ENCODE measurements around the gene CNTNAP2. TPM values are rescaled to one million over a fixed set of nuclear protein-coding genes. Genes with fewer than 3 reads are reported as not detected.

The CNTNAP2 gene
- total RNA-seq, 1 experiment from 2014 or later, result 64.5 TPM

DNA sequence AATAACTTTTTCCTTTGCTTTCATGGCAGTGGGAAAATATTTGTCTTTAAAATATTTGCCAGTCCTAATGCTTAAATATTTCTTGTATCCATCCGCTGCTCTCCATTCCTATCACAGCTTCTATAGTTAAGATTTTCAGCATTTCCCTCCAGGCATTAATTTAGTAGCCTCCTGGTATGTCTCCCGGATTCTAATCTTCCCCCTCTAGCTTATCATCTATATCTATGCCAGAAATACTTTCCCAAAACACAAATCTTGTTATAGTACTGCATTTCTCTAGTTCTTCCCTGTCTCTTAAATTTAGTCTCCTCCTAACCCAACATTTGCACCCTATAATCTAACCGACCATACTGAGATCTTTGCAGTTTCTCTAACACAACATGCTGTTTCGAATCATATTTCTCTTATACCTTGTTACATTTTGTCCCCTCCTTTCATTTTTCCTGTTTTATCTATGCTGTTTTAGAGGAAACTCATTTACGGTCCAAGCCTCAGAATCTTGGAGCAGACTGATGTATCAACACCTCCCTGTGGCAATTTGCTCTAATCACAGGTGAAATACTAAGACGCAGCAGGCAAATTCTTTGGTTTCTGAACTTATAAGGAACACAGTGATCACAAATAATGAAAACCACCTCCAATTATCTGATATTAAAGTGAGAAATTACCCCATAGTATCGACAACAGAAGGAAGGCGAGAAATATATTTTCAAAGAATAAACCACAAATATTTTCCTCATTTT, 10.3 kb downstream of the CNTNAP2 start:
- no peak overlapping the region for H2AFZ ChIP-seq (ENCODE audit: low read length)

More for the DNA sequence above, 10.3 kb downstream of the CNTNAP2 start:
- Histone ChIP-seq H3K27me3 (ENCODE audit: insufficient read depth, low read length) (no peaks in the 10 kb centered on the region), H3T11ph (ENCODE audit: low read length) (no peak overlapping the region), H3K9ac (ENCODE audit: extremely low read depth, insufficient read length, low read length) (no peak overlapping the region), H3K79me1 (ENCODE audit: insufficient read depth, low read depth, low read length, poor library complexity, severe bottlenecking) (no peaks in the 10 kb centered on the region), H3K56ac (ENCODE audit: insufficient read length, low read depth, low read length) (no peak overlapping the region), H4K8ac (replicated peaks; ENCODE audit: insufficient read length, low read depth, low read length) (no peak overlapping the region), H2BK120ac (ENCODE audit: low read depth, low read length, poor library complexity, severe bottlenecking) (no peak overlapping the region), H3K14ac (ENCODE audit: insufficient read depth, low read length) (no peak overlapping the region), H4K91ac (ENCODE audit: insufficient read length, low read depth, low read length) (no peak overlapping the region), H3K9me3 (ENCODE audit: control insufficient read depth, low read depth, low read length) (no peaks in the 10 kb centered on the region), H3K27ac (ENCODE audit: insufficient read length, low read depth, low read length) (no peak overlapping the region), H3K23me2 (ENCODE audit: insufficient read length, low read depth, low read length, poor library complexity, severe bottlenecking) (no peaks in the 10 kb centered on the region), H2BK5ac (ENCODE audit: insufficient read length, low read length) (no peak overlapping the region), H4K5ac (ENCODE audit: insufficient read length, low read depth, low read length) (no peak overlapping the region), H2BK12ac (ENCODE audit: insufficient read length, low read depth, low read length) (no peak overlapping the region), H3K18ac (ENCODE audit: insufficient read length, low read depth, low read length) (no peak overlapping the region), H2AK5ac (ENCODE audit: insufficient read length, low read length) (no peak overlapping the region), H2BK15ac (ENCODE audit: low read depth, low read length) (no peak overlapping the region), H2BK20ac (ENCODE audit: low read depth, low read length, poor library complexity, severe bottlenecking) (no peak overlapping the region), H3K4me1 (ENCODE audit: insufficient read depth, low read length) (no peaks in the 10 kb centered on the region), H3K79me2 (ENCODE audit: insufficient read depth, low read length) (no peaks in the 10 kb centered on the region), H3K4me2 (ENCODE audit: insufficient read depth, insufficient read length, low read length) (no peak overlapping the region), H4K20me1 (ENCODE audit: control insufficient read depth, insufficient read depth, insufficient read length) (no peaks in the 10 kb centered on the region), H3K23ac (ENCODE audit: insufficient read length, low read depth, low read length) (no peak overlapping the region), H3K4ac (ENCODE audit: low read depth, low read length) (no peak overlapping the region)
- no peak for DNase-seq
- no peak overlapping the region for H3K27ac Mint-ChIP-seq
- TF ChIP-seq, protein P1, sequence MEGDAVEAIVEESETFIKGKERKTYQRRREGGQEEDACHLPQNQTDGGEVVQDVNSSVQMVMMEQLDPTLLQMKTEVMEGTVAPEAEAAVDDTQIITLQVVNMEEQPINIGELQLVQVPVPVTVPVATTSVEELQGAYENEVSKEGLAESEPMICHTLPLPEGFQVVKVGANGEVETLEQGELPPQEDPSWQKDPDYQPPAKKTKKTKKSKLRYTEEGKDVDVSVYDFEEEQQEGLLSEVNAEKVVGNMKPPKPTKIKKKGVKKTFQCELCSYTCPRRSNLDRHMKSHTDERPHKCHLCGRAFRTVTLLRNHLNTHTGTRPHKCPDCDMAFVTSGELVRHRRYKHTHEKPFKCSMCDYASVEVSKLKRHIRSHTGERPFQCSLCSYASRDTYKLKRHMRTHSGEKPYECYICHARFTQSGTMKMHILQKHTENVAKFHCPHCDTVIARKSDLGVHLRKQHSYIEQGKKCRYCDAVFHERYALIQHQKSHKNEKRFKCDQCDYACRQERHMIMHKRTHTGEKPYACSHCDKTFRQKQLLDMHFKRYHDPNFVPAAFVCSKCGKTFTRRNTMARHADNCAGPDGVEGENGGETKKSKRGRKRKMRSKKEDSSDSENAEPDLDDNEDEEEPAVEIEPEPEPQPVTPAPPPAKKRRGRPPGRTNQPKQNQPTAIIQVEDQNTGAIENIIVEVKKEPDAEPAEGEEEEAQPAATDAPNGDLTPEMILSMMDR (conservative IDR thresholded peaks at IDR 0.05), result peak; percentile 41; the same call in 2 of the 3 replicates
- no peaks in the 10 kb centered on the region; a peak in 1 of 5 replicates for H3K9me3 Mint-ChIP-seq
- H3K4me1 Mint-ChIP-seq, result no peaks in the 10 kb centered on the region
- no peaks in the 10 kb centered on the region for H3K27me3 Mint-ChIP-seq (ENCODE audit: low read depth)
- H3K36me3 Mint-ChIP-seq (ENCODE audit: insufficient read depth in 1 of 3, low read depth in 3 of 3), result no peaks in the 10 kb centered on the region
- no peak overlapping the region for H3K4me3 Mint-ChIP-seq
- no CpG with 5 or more reads among the region's 8 CpGs for WGBS (ENCODE audit: extremely low coverage, insufficient read length, low lambda C conversion rate)
